ENCODE measurements around the gene RNF166.

The RNF166 gene

GRCh38 chr16:88723507-88723887, 17.3 kb upstream of the RNF166 start:
- DNase-seq, result no peak

- DNase-seq, result no peak
These were observed 16.7 kb upstream of the RNF166 start for GRCh38 chr16:88722784-88723506.

DNA sequence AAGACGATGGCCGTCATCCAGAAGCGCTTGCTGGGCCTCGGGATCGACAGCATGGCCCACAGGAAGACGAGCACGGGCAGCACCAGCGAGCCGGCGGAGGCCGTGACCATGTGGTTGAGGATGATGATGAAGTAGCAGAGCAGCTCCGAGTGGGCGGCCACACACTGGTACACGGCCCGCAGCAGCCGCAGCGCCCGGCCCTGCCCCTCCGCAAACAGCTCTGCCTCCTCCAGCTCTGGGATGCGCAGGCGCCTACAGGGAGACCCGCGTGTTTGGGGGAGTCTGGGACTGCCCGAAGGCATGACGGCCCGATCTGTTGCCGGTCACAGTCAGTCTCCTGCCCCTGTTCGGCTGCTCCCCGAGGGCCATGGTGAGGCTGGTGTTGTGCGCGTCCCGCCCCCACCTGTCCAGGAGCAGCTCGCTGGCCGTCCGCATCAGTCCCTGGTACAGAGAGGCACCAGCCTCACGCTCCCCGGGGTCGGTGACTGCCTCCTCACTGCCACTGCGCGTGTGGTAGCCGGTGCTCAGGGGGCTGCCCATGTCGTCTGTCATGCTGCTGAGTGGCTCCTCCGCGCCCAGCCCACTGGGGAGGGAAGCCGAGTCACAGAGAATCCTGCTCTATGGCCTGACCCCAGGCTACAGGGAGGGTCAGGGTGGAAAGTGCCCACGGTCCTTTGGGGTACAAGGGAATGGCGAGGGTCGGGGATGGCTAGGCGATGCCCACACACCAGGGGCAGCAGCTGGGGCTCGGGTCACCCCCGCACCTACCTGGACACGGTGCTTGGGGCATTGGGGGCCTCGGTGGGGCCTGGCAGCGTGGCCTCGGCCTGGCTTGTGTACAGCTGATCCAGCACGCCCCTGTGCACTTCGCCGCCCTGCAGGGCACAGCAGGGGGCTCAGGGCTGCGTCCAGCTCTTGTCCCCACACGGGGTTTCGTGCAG, 15.9 kb upstream of the RNF166 start:
- no peak for DNase-seq

- no peak for DNase-seq
These were observed 15.0 kb upstream of the RNF166 start for GRCh38 chr16:88721236-88721635.

GRCh38 chr16:88720396-88720970, 14.3 kb upstream of the RNF166 start:
- no peak for DNase-seq

- DNase-seq, result no peak
These were observed 13.7 kb upstream of the RNF166 start for GRCh38 chr16:88719933-88720296.

GRCh38 chr16:88719267-88719932, 13.2 kb upstream of the RNF166 start:
- no peak for DNase-seq

GRCh38 chr16:88718178-88718577, 12.0 kb upstream of the RNF166 start:
- no peak for DNase-seq

DNA sequence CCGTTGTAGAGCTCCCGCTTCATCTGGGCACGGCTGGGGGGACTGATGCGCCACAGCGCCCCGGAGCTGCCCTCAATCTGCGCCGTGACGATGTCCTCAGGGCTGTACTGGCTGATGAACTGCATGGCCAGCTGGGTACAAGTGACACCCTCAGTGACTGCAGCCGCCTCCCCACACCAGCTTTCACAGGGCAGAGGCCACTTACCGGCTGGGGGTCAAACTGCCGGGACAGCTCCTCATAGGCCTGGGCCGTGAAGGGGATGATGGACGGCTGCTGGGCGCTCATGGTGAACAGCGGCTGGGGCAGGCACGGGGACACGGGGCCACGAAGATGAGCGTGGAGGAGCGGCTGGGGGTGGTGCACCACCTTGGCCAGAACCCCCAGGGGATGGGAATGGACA, 10.4 kb upstream of the RNF166 start:
- no peak for DNase-seq

DNA sequence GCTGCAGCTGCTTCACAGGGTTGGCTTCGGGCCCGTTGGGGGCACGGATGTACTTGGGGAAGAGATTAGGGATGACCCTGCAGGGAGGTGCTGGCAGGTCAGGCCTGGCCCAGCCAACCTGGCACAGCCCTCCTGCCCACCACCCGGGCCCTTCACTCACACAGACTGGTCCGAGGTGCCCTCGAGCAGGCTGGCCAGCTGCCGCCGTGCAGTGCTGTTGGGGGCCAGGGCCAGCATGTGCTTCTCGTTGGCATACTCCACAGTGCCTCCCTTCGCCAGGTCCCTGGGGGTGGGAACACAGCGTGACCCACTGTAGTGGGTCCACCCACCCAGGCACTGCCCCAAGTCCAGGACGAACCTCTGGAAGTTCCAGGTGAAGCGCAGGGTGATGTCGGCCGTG, 10.0 kb upstream of the RNF166 start:
- no peak for DNase-seq

GRCh38 chr16:88715312-88716190, 9.3 kb upstream of the RNF166 start:
- DNase-seq, result no peak

DNA sequence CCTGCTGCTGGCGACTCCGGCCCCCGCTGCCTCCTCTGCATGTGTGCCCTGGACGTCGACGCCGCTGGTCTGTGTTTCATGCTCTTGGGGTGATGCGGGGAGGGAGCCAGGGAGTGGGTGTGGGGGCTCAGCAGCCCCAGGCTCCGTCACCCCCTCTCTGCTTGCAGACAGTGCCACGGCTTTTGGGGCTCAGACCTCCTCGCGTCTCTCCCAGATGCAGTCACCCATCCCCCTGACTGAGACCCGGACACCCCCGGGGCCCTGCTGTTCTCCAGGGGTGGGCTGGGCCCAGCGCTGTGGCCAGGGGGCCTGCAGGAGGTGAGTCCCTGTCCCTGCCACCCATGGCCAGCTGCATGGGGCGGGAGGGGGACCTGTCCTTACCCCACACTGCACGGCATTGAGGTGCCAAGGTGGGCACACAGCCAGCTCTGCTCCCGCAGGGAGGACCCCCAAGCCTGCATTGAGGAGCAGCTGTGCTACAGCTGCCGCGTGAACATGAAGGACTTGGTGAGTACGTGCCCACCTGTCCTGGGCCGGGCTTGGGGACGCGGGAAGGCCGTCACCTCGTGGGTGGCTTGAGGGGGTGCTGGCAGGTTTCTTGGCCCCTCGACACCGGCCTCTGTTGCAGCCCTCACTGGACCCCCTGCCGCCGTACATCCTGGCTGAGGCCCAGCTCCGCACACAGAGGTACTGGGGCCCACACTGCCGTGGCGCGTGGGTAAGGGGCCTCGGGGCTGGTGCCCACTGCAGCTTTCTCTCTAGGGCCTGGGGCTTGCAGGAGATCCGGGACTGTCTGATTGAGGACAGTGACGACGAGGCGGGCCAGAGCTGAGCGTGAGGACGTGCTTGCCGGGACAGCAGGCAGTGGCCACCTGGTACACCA, 8.5 kb upstream of the RNF166 start:
- no peak for DNase-seq

DNA sequence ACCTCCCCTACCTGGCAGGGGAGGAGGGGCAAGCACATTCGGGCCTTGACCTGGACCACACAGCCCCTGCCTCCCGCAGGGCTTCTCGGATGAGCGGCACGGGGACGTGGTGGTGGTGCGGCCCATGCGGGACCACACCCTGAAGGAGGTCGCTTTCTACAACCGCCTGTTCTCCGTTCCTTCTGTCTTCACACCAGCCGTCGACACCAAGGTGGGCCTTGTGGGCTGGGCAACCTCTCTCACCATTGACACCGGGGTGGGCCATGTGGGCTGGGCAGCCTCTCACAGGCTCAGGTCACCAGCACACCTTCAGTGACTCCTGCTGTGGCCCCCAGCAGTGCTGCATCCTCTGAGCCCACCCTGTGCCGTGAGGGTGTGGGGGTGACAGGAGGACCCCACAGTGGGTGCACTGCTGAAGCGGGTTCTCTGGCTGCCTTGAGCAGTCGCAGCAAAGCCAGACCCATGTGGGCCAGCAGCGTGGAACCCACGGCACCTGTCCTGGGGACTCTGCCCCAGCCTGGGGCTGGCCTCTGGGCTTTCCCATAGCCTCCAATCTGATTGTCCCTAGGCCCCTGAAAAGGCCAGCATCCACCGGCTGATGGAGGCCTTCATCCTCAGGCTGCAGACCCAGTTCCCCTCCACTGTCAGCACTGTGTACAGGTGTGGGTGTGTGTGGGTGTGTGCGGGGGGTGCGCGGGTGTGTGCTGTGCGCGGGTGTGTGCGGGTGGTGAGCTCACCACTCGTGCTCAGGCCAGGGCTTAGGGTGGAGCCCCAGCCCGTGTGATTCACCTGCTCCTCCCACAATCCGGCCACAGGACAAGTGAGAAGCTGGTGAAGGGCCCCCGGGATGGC, 7.6 kb upstream of the RNF166 start:
- no peak for DNase-seq

DNA sequence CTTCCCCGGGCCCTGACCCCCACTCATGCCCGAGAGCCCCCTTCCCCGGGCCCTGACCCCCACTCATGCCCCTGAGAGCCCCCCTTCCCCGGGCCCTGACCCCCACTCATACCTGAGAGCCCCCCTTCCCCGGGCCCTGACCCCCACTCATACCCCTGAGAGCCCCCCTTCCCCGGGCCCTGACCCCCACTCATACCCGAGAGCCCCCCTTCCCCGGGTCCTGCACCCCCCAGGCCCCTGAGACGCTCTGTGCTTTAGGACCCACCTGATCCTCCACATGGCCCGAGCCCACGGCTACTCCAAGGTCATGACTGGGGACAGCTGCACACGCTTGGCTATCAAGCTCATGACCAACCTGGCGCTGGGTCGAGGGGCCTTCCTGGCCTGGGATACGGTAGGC, 6.8 kb upstream of the RNF166 start:
- DNase-seq, result no peak

DNA sequence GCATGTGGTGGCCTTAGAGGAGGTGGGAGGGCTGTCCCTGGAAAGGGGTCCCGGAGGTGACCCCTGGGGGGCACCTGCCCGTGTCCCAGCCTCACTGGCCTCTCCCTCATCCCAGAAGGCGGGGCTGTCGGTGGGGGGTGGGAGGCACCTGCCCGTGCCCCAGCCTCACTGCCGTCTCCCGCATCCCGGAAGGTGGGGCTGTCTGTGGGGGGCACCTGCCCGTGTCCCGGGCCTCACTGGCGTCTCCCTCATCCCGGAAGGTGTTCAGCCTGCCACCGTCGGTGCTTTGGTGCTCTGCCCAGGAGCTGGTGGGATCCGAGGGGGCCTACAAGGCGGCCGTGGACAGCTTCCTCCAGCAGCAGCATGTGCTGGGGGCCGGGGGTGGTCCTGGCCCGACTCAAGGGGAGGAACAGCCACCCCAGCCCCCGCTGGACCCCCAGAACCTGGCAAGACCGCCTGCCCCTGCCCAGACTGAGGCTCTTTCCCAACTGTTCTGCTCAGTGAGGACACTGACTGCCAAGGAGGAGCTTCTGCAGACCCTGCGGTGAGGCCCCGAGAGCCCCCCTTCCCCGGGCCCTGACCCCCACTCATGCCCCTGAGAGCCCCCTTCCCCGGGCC, 6.3 kb upstream of the RNF166 start:
- DNase-seq, result no peak

DNA sequence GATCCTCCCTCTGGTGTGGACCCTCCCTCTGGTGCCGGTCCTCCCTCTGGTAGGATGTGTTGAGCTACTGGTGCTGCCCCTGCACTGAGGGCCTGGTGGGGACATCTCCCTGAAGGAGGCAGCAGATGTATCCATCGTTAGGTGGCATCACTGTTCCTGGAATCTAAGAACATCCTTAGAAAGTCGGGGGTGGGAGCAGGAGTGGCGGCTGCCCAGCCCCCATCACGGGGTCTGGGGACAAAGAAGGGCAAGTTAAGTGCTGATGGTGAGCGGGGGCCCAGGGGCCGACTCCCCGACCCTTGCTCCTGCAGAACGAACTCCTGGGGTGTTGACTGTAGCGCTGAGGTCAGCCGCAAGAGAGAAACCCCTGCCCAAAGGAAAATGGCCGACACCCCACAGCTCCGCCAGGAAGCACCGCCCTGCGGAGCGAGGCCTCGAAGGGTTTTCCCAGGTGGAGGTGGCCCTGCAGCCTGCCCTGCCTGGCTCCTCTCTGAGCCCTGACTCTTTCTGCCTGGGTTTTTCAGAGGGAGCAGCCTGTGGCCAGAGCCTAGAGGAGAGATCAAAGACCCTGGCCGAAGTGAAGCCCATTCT, 5.6 kb upstream of the RNF166 start:
- DNase-seq, result no peak

DNA sequence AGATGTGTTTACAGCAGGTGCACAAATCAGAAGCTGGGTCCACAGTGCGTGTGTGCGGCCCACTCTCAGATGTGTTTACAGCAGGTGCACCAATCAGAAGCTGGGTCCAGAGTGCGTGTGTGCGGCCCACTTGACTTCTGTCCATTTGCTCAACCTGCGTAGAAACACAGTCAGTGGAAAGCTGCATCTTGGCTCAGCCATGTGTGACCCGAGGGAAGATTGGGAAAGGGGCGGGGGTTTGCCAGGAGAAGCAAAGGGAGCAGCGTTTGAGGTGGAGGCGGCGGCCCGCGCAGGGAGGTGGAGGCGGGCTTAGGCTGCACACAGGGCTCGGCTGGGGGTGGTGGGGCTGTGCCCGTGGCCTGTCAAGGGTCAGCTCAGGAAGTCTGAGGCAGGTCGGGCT, 4.3 kb upstream of the RNF166 start:
- DNase-seq, result no peak

GRCh38 chr16:88706965-88707826, 988 bp upstream of the RNF166 start:
- DNase-seq, result no peak

Data from fibroblast of skin of right quadriceps (primary cell).